SU-DHL-6 (cell line): ENCODE data around the gene AKAP12.

Experiments
- H2AFZ ChIP-seq: fragments of 200-600 bp; sonication (generic); 2 replicates; pipeline ENCODE4 v1.6.1; 2014; ENCODE audit warnings: low read depth, mild to moderate bottlenecking, moderate library complexity, mixed read lengths, antibody characterized with exemption, low read length; ENCODE audit not compliant: severe bottlenecking
- H3F3A ChIP-seq: fragments of 200-600 bp; shearing (Covaris generic); 2 replicates; pipeline ENCODE4 v1.6.0; 2016; ENCODE audit warnings: antibody characterized with exemption, mild to moderate bottlenecking; ENCODE audit not compliant: insufficient read depth
- H3K27ac ChIP-seq: fragments of 200-600 bp; sonication (generic); 2 replicates; pipeline ENCODE4 v1.5.1; 2016; ENCODE audit warnings: low read depth, mild to moderate bottlenecking, low read length, moderate library complexity, mixed read lengths
- H3K27me3 ChIP-seq: fragments of 200-600 bp; sonication (generic), shearing (Covaris generic); 2 replicates; pipeline ENCODE4 v1.6.0; 2014; ENCODE audit warnings: mild to moderate bottlenecking, low read length
- H3K36me3 ChIP-seq: fragments of 200-600 bp; sonication (generic); 2 replicates; pipeline ENCODE4 v1.6.1; 2014; ENCODE audit warnings: mild to moderate bottlenecking, low read length, mixed read lengths
- H3K4me2 ChIP-seq: fragments of 300-600, 200-600 bp; shearing (Covaris generic), sonication (generic); 2 replicates; pipeline ENCODE4 v1.6.0; 2014; ENCODE audit warnings: low read length, low read depth, mild to moderate bottlenecking; ENCODE audit not compliant: poor library complexity, severe bottlenecking
- H3K4me3 ChIP-seq: fragments of 200-600 bp; sonication (generic); 2 replicates; pipeline ENCODE4 v1.5.1; 2014; ENCODE audit warnings: antibody characterized with exemption, low read length, mild to moderate bottlenecking, mixed read lengths; ENCODE audit not compliant: insufficient read depth, poor library complexity, severe bottlenecking
- H3K79me2 ChIP-seq: fragments of 200-600 bp; sonication (generic); 2 replicates; pipeline ENCODE4 v1.6.1; 2014; ENCODE audit warnings: mild to moderate bottlenecking, low read length, moderate library complexity; ENCODE audit not compliant: insufficient read depth
- H3K9ac ChIP-seq: fragments of 200-600 bp; sonication (generic); 2 replicates; pipeline ENCODE4 v1.7.0; 2014; ENCODE audit warnings: mild to moderate bottlenecking, low read length
- H3K9me2 ChIP-seq: fragments of 200-600 bp; sonication (generic); replicated peaks from 2 replicates; pipeline ENCODE4 v1.6.1; 2014; ENCODE audit warnings: low read length; ENCODE audit not compliant: insufficient read depth
- H3K9me3 ChIP-seq: fragments of 200-600 bp; sonication (generic); 2 replicates; pipeline ENCODE4 v1.6.1; 2014; ENCODE audit warnings: low read length, mixed read lengths; ENCODE audit not compliant: insufficient read depth
- H4K20me1 ChIP-seq: fragments of 200-600 bp; sonication (generic); 2 replicates; pipeline ENCODE4 v1.6.1; 2014; ENCODE audit warnings: low read depth, mild to moderate bottlenecking, antibody characterized with exemption, low read length, moderate library complexity, mixed read lengths
- EZH2phosphoT487 ChIP-seq: fragments of 200-600 bp; sonication (generic), shearing (Covaris generic); conservative IDR thresholded peaks from 2 replicates; pipeline ENCODE4 v1.6.1; 2018; ENCODE audit warnings: mild to moderate bottlenecking, antibody characterized with exemption, low read length, moderate library complexity, mixed read lengths
- TF ChIP-seq, protein P1 (sequence below): fragments of 200-600 bp; sonication (generic); IDR thresholded peaks from one replicate; pipeline ENCODE4 v1.5.1; 2017; ENCODE audit warnings: antibody characterized with exemption, mild to moderate bottlenecking, low read length, moderate library complexity; ENCODE audit not compliant: insufficient read depth, poor library complexity, severe bottlenecking

The AKAP12 gene

DNA sequence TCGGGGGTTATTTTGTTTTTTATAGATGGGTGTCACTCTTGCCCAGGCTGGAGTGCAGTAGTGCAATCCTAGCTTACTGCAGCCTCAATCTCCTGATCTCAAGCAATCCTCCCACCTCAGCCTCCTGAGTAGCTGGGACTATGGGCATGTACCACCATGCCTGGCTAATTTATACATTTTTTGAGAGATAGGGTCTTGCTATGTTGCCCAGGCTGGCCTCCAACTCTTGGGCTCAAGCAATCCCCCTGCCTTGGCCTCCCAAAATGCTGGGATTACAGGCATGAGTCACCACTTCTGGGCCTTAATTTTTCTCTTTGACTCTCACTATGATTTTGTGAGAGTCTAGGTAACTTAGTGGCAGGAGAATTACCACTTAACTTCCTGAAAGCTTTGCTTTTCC lies 23.3 kb downstream of the AKAP12 start:
- Histone ChIP-seq H3K9ac (no peak overlapping the region), H2AFZ (no peak overlapping the region), H3K9me3 (no peaks in the 10 kb centered on the region), H3K36me3 (no peaks in the 10 kb centered on the region), H3K4me3 (no peak overlapping the region), H3K27me3 (no peaks in the 10 kb centered on the region; the same call in 1 of the 2 replicates), H3K4me2 (no peak overlapping the region), H3K27ac (no peak overlapping the region), H3K79me2 (no peaks in the 10 kb centered on the region), H3F3A (no peaks in the 10 kb centered on the region), H3K9me2 (no peaks in the 10 kb centered on the region), H4K20me1 (no peaks in the 10 kb centered on the region)
- TF ChIP-seq EZH2phosphoT487: no peak
- TF ChIP-seq, protein P1, sequence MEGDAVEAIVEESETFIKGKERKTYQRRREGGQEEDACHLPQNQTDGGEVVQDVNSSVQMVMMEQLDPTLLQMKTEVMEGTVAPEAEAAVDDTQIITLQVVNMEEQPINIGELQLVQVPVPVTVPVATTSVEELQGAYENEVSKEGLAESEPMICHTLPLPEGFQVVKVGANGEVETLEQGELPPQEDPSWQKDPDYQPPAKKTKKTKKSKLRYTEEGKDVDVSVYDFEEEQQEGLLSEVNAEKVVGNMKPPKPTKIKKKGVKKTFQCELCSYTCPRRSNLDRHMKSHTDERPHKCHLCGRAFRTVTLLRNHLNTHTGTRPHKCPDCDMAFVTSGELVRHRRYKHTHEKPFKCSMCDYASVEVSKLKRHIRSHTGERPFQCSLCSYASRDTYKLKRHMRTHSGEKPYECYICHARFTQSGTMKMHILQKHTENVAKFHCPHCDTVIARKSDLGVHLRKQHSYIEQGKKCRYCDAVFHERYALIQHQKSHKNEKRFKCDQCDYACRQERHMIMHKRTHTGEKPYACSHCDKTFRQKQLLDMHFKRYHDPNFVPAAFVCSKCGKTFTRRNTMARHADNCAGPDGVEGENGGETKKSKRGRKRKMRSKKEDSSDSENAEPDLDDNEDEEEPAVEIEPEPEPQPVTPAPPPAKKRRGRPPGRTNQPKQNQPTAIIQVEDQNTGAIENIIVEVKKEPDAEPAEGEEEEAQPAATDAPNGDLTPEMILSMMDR: no peak

DNA sequence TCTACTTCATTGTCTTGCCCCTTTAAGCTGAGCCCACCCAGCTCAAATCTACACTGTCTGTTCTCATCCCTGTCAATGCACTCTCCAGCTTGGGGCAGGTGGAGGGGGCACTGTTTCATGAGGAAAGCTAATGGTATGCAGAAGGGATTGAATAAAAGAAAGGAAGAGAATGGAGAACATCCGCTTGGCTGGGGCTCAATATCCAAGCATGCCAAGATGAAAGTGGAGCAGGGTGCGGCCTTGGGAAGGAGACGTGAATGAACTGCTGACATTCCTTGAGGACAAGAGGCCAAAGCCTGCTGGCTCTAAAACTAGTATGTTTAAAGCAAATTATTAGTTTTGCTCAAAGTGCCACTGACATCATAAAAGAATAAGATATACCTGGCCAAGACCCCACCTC lies 24.2 kb downstream of the AKAP12 start:
- Histone ChIP-seq H3K27me3 (no peaks in the 10 kb centered on the region), H3K4me2 (no peak overlapping the region), H3K9ac (no peak overlapping the region), H2AFZ (no peak overlapping the region), H3K36me3 (no peaks in the 10 kb centered on the region), H3K9me3 (no peaks in the 10 kb centered on the region), H3K27ac (no peak overlapping the region), H3F3A (no peaks in the 10 kb centered on the region), H3K4me3 (no peak overlapping the region), H4K20me1 (no peaks in the 10 kb centered on the region), H3K79me2 (no peaks in the 10 kb centered on the region), H3K9me2 (no peaks in the 10 kb centered on the region)
- TF ChIP-seq EZH2phosphoT487: no peak
- TF ChIP-seq, protein P1: no peak

DNA sequence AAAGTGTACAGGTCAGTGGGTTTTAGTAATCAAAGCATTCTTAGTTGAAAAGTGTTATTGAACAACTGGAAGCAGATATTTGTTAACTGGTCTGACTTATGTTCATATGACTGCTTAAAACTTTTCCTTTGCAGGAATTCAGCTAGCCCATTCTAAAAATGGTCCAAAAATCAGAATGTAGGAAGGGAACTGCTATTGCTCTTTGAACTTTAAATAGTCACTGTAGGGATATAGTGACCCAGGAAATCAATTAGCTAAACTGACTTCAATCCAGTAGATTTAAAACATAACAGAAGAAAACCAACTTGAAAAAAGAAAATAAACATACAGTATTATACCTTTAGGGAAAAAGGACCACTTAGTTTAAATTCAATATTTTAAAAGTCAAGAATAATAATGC lies 25.5 kb downstream of the AKAP12 start:
- Histone ChIP-seq H2AFZ (no peak overlapping the region), H3K9me3 (no peaks in the 10 kb centered on the region), H4K20me1 (no peaks in the 10 kb centered on the region), H3K9me2 (no peaks in the 10 kb centered on the region), H3K4me2 (no peak overlapping the region), H3F3A (no peaks in the 10 kb centered on the region), H3K4me3 (no peak overlapping the region), H3K27ac (no peak overlapping the region), H3K27me3 (no peaks in the 10 kb centered on the region), H3K9ac (no peak overlapping the region), H3K79me2 (no peaks in the 10 kb centered on the region), H3K36me3 (no peaks in the 10 kb centered on the region)
- TF ChIP-seq, protein P1: no peak
- TF ChIP-seq EZH2phosphoT487: no peak
